Stimulated activated CD8-positive, alpha-beta memory T cell treated with anti-CD3 and anti-CD28 coated beads, Interleukin-15, amount 100 ng/mL, for 1 hour (primary cell): Measurements from ENCODE around the gene SELENOO.

Source experiments
- DNase-seq: peaks from one replicate; pipeline ENCODE4 v3.0.0-alpha.2; 2020; ENCODE audit warnings: low read depth

The SELENOO gene

DNA sequence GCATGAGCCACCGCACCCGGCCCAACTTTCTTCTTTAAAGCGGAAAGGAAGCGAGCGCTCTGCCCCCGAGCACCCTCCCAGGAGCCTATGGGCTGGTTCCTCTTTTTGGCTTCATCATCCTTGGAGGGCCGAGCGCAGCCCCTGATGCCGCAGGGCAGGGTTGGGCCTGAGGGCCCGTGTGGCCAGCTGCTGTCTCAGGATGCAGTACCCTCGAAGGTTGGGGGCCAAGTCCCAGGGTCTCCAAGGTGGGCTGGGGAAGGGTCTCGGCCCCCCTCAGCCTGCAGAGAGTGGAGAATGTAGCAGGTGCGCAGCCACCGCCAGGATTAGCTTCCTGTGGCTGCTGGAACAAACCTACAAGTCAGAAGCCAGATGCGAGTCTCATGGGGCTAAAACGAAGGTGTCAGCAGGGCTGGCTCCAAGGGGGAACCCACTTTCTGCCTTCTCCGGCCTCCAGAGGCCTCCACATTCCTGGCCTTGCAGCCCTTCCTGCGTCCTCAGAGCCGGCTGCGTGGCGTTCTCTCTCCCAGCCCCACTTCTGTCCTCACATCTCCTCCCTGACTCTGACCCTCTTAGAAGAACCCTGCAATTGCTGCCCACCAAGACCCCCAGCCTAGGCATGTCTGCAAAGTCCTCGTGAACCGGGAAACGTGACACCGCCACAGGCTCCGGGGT lies 27.4 kb upstream of the SELENOO start:
- no peak for DNase-seq

GRCh38 chr22:50173983-50174355 lies 26.8 kb upstream of the SELENOO start:
- no peak for DNase-seq

- DNase-seq, result no peak
These were observed 26.2 kb upstream of the SELENOO start for GRCh38 chr22:50174382-50175190.

DNA sequence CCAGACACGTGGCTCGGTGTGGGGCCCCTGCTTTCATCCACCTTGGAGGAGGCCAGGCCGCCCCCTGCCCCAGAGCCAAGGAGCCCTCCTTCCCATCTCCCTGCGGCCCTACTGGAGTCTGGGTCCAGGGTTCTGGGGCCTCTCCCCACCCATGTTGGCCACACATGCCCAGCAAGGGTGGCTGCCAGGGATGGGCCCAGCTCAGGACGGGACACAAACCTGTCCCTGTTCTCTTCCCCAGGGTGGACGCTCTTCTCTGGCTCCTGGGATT lies 25.7 kb upstream of the SELENOO start:
- DNase-seq, result no peak

- DNase-seq, result no peak
These were observed 24.6 kb upstream of the SELENOO start for GRCh38 chr22:50175921-50176849.

GRCh38 chr22:50176850-50177536 lies 23.8 kb upstream of the SELENOO start:
- DNase-seq, result no peak

DNA sequence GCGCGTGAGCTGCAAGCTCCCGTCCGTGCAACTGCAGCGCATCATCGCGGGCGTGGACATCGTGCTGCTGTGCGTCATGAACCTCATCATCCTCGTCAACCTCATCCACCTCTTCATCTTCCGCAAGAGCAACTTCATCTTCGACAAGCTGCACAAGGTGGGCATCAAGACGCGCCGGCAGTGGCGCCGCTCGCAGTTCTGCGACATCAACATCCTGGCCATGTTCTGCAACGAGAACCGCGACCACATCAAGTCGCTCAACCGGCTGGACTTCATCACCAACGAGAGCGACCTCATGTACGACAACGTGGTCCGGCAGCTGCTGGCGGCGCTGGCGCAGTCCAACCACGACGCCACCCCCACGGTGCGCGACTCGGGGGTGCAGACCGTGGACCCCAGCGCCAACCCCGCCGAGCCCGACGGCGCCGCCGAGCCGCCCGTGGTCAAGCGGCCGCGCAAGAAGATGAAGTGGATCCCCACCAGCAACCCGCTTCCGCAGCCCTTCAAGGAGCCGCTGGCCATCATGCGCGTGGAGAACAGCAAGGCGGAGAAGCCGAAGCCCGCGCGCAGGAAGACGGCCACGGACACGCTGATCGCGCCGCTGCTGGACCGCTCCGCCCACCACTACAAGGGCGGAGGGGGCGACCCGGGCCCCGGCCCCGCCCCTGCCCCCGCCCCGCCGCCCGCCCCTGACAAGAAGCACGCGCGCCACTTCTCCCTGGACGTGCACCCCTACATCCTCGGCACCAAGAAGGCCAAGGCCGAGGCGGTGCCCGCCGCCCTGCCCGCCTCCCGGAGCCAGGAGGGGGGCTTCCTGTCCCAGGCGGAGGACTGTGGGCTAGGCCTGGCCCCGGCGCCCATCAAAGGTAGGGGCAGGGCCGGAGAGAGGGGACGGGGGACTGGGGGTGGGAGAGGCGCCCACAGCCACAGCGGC lies 23.0 kb upstream of the SELENOO start:
- DNase-seq, result no peak

DNA sequence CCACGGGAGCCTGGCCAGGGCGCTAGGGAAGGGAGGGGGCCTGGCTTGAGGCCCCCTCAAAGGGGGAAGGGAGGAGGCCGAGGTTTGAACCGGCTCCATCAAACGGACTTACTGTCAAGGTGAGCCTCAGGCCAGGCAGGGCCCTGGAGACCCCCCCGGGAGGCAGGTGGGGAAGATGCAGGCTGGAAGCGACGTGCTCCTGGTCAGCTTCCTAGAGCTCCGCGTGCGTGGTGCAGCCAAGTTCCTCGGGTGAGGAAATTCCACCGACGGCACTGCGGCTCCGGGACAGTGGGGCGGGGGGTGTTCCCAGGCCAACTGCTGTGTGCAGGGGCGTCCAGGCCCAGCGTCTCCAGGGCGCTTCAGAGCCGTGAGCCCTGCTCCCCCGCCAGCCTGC lies 22.3 kb upstream of the SELENOO start:
- DNase-seq, result no peak

DNA sequence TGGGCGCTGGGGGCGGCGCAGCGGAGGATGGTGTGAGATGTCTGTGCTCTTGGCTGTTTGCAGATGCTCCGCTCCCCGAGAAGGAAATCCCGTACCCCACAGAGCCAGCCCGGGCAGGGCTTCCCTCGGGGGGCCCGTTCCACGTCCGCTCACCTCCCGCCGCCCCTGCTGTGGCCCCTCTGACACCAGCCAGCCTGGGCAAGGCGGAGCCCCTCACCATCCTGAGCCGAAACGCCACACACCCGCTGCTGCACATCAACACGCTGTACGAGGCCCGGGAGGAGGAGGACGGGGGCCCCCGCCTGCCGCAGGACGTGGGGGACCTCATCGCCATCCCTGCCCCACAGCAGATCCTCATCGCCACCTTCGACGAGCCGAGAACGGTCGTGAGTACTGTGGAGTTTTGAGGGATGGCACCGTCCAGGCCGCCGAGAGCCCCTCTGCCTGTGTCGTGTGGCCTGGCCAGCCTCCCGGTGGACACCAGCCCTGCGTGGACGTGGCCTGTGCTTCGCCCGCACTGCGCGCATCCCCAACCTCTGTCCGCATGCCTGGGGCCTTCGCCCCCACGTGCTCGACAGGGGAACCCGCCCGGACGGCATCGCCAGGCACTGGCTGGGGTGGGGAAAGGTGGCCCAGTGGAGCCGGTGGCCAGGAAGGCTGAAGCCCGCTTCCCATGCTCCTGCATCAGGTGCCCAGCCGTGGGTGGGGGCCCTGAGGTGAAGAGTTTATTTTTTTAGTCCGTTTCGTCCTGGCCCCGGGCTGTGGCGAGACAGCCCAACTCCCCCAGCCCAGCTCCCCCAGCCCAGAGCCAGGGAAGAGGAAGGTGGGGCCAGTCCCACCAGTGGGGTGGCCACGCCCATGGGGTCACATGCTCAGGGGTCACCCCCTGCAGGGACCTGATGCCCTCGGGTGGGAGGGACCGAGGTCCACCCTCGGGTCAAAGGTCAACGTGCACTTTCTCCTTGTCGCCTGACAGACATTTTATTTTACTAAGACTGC lies 21.6 kb upstream of the SELENOO start:
- no peak for DNase-seq

GRCh38 chr22:50179937-50180726 lies 20.7 kb upstream of the SELENOO start:
- DNase-seq, result no peak

DNA sequence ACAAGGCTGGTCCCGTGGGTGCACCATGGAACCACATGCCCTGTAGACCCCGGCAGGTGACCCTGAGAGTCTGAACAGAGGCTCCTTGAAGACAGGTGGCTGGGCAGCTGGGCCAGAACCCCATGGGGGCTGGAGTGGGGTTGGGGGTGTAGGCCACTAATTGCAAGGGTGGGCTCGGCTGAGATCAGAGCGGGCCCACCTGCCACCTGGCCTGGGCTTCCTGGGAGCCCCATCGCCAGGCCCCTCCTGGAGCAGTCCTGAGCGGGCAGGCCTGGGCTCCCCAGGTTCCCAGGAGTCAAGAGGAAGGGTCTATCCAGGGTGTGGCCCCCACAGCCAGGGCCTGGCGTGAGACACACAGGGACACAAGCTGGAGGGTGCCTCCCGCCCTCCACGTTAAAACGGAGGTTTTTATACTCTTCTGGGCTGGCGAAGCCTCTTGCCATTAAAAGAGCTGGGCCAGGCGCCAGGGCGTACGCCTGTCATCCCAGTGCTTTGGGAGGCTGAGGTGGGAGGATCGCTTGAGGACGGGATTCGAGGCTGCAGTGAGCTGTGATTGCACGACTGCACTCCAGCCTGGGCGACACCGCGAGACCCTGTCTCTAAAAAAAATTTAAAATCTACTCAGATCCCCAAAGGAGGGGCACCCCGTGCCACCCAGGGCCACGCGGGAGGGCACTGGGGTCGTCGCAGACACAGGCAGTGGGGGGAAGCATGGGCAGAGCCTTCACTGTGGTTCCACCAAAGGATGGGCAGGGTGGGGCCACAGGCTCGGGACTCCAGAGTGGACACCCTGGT lies 19.9 kb upstream of the SELENOO start:
- DNase-seq, result no peak

- DNase-seq, result no peak
These were observed 18.4 kb upstream of the SELENOO start for GRCh38 chr22:50182176-50183081.

GRCh38 chr22:50183141-50183971 lies 17.5 kb upstream of the SELENOO start:
- DNase-seq, result no peak

DNA sequence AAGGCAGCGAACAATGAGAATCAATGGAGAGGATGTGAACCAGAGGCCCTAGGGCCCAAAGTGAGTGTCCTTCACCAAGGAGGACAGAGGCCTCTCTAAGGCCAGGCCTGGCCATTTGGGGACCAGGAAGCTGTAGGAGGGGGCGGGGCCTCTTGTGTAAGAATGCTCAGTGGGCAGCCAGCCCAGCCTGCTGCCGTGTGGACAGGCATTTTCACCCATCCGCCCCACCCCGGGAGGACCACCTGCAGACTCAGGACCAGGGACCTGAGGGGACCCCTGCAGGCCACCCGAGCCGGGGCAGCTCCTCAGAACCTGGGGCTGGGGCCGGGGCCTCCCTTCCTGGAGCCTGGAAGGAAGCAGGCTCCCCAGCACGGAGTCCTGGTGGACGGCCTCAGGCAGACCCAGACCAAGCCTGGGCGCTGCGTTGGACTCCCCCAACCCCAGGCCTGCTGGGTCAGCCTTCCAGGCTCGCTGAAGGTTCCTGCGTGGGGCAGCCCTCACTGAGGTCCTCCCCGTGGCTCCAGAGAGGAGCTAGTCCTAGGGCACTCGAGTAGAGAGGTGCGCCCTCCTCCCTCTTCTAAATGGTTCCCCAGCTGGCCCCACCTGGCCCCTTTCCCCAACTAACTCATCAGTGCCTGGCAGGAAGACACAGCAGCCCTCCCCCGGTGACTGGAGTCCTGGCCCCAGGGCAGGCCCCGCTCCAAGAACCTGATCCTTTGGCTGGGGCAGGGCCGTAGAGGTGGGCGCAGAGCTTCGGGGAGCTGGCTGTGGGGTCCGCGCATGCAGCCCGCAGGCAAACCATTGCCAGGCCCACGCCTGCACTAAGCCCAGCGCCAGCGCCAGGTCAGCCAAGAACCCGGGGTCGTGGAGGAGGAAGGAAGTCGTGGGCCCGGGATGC lies 16.6 kb upstream of the SELENOO start:
- no peak for DNase-seq

GRCh38 chr22:50184902-50185374 lies 15.9 kb upstream of the SELENOO start:
- no peak for DNase-seq
